HG02852 (cell line): ENCODE results near the gene COMMD10.
"Not testable (repeated sequence)": the region's sequence is repeated elsewhere in the genome, so short reads cannot be mapped to it uniquely, and the experiment has no call there.

Source experiments
- ATAC-seq: cut with Tn5 transposase; IDR thresholded peaks from one replicate; pipeline ENCODE4 v1.9.1; 2021; ENCODE audit warnings: mild to moderate bottlenecking, moderate library complexity; ENCODE audit not compliant: unreplicated experiment

The COMMD10 gene

DNA sequence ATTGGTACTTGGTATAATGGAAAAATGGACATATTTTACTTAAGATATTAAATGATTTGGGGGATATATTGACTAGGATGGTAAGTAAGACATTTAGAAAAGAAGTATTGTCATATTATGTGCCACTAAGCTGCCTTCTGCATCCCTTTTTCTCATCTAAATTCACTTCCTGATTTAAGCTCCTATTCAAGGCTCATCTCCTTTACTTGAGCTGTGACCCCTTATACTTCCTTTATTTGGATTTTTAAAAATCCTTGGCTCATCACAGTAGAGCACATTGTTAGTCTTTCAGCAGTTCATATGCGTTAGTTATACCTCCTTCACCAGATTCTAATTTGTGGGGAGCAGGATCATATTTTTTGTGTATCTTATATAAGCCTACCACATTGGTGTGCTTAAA lies 6.6 kb downstream of the COMMD10 start:
- ATAC-seq, result no peak

DNA sequence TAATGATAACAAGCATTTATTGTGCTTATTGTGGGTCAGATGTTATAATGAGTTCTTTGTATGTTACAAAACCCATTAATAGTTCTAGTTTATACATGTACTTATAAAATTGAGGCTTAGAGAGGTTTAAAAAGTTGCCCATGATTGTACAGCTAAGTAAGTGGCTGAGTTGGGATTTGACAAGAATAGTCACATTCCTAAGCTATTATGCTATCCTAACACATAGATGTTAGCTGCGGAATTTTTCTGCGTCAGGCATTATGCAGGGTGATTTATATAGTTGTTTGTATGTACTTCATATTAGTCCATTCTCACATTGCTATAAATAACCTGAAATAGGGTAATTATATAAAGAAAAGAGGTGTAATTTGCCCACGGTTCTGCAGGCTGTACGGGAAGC lies 12.5 kb downstream of the COMMD10 start:
- no peak for ATAC-seq

DNA sequence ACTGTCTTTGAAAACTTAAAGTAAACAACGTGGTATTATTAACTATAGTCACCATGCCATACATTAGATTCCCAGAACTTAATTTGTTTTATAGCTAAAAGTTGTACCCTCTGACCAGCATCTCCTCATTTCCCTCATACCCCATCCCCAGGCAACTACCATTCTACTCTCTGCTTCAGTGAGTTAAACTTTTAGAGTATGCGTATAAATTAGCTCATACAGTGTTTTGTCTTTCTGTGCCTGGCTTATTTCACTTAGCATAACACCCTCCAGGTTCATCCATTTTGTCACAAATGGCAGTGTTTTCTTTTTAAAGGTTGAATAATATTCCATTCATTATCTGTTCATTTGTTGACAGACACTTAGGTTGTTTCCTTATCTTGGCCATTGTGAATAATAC lies 14.2 kb downstream of the COMMD10 start:
- no peak for ATAC-seq

DNA sequence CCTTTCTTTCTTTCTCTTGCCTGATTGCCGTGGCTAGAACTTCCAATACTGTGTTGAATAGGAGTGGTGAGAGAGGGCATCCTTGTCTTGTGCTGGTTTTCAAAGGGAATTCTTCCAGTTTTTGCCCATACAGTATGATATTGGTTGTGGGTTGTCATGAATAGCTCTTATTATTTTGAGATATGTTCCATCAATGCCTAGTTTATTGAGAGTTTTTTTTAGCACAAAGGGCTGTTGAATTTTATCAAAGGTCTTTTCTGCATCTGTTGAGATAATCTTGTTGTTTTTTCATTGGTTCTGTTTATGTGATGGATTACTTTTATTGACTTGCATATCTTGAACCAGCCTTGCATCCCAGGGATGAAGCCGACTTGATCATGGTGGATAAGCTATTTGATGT lies 20.1 kb downstream of the COMMD10 start:
- ATAC-seq, result not testable (repeated sequence)

DNA sequence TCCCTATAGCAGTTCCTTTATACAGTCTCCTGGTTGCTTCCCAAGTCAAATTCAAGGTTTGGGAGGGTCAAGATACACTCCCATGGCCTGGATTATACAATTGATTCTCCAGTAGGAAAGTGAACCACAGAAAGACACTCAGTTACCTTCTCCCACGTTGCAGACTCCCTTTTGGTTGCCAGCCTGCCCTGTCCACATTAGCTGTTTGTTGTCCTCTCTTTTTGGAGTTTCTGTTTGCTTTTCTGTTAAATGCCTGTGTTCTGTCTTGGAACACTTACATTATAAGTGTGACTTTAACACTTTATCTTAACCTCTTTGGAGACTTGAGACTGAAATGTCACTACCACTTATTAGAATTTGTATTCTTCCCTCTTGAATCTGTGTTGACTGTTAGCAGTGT lies 30.3 kb downstream of the COMMD10 start:
- no peak for ATAC-seq

DNA sequence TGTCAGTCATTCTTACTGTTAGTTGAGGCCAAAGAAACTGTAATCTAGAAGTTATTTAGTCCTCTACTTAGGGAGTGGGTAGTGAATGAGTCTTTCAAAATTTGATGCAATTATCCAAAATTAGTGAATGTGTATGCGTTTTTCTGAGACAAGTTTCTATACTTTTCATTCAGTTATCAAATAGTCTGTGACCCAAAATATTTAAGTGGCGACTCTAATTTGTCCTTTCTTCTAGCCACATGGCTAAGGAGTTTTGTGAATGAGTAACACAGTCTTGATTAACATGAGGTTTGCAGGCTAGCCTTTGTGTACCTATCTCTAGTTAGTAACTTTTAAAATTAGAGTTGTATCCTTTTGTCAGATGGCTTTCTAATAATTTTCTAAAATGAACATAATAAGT lies 45.6 kb downstream of the COMMD10 start:
- no peak for ATAC-seq

DNA sequence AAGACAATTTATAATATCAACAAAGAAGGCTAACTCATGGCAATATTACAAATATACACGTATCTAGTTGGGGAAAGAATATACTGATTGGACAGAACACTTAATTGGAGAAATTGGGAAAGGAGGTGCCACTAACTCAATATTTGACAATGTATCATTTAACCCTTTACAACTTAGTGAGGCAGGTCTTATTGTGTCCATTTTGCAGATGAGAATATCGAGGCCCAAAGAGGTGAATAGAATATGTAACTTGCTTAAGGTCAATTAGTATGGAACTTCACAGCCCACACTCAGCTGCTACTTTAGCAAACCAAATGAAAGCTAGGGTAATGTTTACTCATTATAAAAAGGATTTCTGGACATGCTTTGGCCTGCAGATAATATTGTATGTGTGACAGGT lies 46.2 kb downstream of the COMMD10 start:
- no peak for ATAC-seq

DNA sequence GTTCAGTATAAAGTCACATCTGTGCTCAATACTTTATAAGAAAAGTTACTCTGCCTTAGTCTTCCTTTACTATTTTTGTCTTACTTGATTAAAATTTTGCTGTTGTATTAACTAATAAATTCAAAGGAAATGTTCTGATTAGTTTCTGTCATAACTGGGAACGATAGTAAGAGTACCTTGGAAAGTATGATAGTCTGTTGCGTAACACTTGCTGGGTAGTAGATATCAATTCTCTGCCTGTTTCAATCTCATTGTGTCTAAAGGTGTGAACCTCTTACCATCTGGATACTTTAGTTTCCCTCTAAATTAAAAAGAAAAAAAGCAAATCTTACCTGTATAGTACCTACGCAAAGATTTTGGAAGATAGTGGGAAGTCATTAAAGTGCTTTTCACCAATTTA lies 48.5 kb downstream of the COMMD10 start:
- ATAC-seq, result no peak

DNA sequence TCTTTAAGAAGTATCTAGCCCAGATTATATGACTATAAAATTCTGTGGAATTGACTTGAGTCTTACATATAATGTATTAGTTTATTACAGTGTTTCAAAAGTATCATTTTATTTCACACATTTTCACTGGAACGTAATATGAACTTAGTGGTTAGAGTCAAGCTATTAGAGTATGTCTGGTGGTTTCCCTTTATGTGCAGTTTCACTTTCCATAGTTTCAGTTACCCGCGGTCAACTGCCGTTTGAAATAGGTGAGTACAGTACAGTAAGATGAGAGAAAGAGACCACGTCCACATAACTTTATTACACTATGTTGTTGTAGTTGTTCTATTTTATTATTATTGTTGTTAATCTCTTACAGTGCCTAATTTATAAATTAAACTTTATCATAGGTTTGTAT lies 50.5 kb downstream of the COMMD10 start:
- ATAC-seq, result peak; percentile 100

DNA sequence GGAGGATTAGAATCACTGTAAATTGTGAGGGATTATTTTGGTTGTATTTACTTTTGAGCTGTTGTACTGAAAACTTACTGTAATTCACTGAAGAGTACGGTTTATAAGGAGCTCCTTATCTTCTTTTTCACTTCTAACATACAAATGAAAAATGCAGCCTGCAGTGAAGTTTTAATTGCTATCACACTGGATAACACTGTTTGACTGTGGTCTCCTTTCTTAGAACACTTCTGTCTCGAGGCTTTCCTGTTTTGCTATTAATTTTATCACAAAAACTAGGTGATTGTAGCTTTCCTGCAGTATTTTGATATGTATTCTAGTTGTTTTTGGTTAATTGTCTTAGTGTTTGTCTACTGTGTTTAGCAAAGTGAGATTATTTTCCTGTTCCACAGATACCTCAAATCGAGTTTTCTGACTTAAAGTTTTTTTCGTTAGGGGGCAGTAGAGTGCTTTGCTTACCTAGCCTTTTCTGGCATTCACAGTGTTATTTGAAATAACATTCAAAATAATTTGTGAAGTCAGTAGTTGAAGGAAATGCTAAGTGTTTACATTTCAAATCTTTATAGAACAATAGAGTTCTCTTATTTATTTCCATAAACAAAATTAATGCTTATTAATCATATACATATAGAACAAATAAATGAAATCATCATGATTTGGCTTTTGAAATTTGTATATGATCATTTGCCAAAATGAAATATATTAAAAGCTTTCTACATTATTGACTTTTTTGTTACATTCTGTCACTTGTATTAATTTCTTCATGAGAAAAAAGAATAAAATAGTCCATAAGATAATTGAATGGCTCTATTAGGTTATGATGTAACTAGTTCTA lies 52.9 kb downstream of the COMMD10 start:
- ATAC-seq, result peak; percentile 44

DNA sequence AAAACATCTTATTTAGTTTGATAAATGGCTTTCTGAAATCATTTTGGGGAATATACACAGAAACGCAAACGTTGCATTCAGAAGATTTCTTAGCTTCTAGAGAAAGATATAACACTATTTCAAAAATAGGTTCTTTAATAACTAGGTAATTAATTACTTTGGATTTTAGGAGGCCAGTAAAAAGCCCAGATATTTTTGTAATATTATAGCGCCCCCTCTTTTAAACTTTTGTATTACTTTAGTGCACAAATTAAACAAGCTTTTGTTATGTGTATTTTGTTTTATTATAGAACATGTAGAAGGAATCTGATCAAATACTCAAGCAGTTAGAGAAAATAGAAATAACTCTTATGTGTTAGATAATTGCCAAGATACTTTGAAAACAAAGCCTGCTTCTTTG lies 57.7 kb downstream of the COMMD10 start:
- no peak for ATAC-seq

DNA sequence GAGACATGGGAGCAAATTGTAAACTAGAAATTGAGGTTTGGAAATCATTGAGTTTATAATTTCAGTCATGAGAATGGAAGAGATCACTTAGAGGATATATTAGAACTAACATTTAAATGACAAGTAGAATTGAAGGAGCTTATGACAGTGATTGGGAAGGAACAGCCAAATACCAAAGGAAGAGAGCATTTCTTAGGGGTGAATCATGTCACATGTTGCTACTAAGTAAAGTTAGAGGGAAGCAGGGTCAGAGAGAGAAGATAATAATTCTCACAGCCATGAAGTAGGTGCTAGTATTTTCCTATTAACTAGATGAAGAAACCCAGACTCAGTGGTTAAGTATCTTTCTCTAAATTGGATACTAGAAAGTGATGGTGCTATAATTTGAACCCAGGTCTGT lies 59.3 kb downstream of the COMMD10 start:
- no peak for ATAC-seq

DNA sequence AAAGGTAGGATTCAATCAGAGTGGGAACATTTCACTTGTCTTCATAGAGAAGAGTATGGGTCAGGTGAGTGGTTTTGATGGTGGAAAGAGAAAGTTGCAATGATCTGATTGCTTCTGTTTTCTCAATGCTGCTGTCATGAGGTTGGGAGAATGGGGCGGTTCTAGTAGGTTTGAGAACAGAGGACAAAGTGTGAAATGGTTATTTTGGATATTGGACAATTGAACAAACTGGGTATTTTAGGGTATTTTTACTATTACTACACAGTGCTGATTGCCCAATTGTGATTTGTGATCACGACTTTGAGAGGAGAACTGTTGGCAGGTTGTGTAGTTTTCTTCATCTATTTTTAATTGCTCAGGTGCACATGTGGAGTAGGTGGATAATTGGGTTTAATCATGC lies 60.2 kb downstream of the COMMD10 start:
- ATAC-seq, result no peak

DNA sequence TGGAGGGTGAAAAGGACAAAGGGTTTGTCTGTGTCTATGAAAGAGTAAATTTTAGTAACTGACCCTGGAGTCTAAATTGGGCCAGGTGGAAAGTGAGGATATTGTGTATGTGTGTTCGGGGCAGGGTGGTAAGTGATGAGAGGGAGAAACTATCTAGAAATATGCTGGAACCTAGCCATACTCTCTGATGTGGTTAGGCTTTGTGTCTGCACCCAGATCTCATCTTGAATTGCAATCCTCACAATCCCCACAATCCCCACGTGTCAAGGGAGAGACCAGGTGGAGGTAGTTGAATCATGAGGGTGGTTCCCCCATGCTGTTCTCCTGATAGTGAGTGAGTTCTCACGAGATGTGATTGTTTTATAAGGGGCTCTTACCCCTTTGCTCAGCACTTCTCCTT lies 60.6 kb downstream of the COMMD10 start:
- ATAC-seq, result no peak

DNA sequence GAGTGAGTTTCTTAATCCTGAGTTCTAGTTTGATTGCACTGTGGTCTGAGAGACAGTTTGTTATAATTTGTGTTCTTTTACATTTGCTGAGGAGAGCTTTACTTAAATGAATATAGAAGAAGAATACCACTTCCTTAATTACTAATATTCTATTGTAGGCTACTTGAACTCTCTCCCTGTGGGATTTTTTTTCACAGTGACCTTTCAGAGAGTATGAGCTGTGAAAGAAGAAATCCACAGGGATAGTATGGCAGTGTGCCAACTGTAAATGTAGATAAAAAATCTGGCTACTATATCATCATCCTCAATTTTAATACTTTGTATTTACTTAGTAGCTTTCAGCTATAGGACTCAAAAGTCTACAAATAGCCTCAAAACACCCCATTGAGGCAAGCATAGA lies 67.3 kb downstream of the COMMD10 start:
- no peak for ATAC-seq

DNA sequence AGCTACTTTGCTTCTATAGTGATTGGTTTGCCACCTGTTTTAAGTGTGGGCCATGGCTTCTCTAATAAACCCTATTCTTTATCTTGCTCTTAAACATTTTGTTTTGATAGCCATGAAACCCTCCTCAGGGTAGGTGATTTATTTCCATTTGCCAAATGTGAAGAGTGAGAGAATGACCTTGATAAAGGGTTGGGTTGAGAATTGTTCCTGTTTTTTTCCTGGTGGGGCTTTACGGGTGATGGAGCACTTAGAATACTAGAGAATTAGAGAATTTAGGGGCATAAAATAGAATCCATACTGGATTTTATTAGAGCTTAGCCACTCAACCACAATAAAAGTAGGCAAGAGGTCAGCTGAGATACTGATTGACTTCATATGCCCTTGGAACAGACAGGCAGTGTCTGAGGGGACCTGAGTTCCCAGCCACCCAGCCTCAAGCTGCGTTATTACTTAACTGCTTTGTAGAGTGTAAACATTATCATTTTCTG lies 68.9 kb downstream of the COMMD10 start:
- no peak for ATAC-seq

DNA sequence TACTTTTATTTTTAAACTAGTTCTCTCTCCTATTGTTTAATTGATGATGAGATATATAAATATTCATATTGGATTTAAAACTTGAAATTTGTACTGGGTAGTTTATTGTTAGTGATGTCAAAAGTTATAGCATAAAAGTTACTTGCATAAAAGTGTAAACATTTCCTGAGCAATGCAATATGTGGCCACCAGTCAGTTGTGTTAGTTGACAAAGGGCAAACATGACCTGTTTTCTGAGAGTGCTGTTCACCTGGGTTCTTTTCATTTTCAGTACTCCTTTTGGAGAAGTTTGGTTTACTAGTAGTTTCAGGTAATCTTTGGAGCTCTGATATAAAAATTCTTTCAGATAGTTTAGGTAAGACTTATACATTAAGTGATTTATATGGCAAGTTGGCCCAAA lies 69.4 kb downstream of the COMMD10 start:
- ATAC-seq, result no peak

DNA sequence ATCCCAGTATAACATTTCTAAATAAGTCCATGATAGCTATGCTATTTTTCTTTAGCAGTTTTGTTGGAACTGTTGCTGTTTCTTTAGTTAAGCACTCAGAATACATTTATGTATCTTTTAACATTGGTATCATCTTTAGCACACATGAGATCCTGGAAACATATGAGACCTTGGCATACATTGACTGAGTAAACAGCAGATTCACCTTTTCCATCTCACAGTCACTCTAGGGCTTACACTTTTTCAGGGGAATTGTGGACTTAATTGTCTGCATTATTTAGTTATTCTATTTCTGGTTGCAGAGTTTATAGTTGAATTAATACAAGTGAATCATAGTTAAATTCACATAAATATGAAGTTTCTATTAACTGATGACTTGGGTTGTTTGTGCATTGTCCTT lies 70.1 kb downstream of the COMMD10 start:
- no peak for ATAC-seq

DNA sequence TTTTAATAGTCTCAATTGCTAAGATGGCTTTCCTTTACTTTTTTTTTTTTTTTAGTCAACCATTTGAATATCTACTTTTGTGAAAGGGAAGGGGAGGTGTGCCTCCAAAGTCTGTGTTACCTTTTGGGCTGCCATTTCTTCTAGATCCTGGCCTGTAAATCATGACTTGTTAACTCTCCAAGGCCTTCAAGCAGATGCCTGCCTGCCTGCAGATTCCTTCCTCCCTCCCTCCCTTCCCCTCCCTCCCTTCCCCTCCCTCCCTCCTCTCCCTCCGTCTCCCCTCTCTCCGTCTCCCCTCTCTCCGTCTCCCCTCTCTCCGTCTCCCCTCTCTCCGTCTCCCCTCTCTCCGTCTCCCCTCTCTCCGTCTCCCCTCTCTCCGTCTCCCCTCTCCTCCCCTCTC lies 73.1 kb downstream of the COMMD10 start:
- ATAC-seq, result no peak

DNA sequence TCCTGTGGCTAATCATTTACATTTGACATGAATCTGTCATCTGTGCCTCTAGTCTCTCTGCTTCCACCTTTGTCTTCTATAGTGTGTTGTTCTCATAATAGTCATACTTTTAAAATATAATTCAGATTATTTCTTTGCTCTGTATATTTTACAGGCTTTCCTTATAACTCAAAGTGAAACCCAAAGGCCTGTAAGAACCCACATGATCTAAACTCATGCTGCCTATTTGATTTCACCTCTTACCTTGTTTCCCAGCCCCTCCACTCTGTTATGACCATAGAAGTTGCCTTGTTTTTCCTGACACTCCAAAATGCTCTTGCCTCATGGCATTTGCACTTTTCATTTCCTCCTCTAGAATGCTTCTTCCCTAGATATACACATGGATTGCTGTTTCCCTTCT lies 74.2 kb downstream of the COMMD10 start:
- peak; percentile 52 for ATAC-seq

DNA sequence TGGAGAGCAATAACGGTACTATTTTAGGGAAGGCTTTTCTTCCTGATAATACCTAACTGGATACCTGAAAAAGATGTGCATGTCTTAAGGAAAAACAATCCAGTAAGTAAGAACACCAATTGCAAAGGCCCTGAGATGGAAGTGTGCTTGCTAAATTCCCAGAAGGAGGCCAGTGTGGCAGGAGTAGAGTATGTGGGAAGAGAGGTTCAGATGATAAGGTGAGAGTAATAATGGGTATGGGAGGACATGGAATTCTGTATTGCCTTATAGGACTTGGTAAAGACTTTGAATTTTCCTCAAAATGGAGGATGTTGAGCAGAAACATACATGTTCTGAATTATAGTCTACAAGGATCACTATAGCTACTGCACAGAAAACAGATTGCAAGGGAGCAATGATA lies 89.3 kb downstream of the COMMD10 start:
- ATAC-seq, result no peak

DNA sequence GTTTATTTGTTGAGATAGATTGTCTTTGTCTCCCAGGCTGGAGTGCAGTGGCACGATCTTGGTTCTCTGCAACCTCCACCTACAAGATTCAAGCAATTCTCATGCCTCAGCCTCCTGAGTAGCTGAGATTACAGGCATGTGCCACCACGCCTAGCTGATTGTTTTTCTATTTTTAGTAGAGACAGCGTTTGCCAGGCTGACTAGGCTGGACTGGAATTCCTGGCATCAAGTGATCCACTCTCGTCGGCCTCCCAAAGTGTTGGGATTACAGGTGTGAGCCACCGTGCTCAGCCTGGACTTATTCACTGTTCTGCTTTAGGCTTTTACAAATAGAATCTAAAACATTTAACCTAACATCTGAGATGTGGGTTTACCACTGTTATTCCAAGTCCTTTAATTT lies 91.3 kb downstream of the COMMD10 start:
- no peak for ATAC-seq

DNA sequence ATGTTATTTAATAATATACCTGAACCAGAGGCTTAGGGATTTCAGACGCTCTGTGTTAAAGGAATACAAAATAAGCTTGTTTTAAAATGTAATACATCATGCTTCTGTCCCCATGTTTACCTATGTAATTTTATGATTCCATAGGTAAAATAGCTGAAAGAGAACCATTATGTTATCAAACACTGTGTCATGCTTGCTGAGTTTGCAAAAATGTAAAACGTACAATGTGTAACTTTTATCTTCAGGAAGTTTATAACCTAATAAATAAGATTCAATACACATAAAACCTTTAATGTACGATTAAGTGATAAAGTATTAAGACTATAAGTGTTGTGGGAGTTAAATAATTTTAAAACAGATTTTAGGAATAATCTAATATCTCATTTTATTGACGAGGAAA lies 94.1 kb downstream of the COMMD10 start:
- ATAC-seq, result no peak
